ENCODE results near the gene GNB5.
"Not testable (repeated sequence)": the region's sequence is repeated elsewhere in the genome, so short reads cannot be mapped to it uniquely, and the experiment has no call there.

Gene GNB5

DNA sequence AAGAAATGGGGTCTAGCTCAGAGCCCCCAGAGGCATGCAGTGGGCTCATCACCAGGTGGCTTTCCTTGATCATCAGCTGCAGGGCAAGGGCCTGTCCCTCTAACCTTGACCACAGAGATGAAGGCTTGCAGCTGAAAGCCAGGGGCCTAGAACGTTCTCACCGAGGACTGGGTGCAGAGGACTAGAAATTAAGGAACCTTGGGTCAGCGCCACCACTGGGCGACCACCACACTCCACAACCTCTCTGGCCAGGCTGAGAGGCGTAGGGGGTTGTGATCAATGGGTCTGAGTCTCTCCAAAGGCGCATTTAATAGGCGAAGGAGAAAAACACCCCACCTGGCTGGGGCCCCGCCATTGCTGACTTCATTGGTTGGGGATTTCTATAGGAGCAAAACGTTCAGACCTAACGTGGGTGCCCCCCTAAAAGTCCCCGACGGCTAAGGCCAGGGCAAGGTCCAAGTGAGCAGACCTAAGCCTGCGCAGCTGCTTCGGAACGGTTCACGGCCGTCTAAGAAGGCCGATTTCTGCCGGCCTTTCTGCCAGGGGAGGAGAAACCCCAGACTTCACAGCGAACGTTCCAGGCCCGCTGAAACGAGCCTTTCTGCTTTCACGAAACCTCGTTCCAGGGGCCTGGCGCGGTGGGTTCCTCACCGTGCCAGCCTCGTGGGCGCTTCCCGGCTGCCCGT, 79.5 kb downstream of the GNB5 start:
- DNase-seq: no peak

- DNase-seq: no peak
Measured at GRCh38 chr15:52109559-52110451, 81.4 kb downstream of the GNB5 start.

GRCh38 chr15:52107238-52107637, 84.0 kb downstream of the GNB5 start:
- DNase-seq: no peak

- no peak for DNase-seq
Measured at GRCh38 chr15:52106641-52107040, 84.6 kb downstream of the GNB5 start.

- DNase-seq: no peak
Measured at GRCh38 chr15:52105846-52106245, 85.3 kb downstream of the GNB5 start.

GRCh38 chr15:52104532-52105004, 86.6 kb downstream of the GNB5 start:
- DNase-seq: no peak

- DNase-seq: no peak
Measured at GRCh38 chr15:52103217-52104207, 87.7 kb downstream of the GNB5 start.

DNA sequence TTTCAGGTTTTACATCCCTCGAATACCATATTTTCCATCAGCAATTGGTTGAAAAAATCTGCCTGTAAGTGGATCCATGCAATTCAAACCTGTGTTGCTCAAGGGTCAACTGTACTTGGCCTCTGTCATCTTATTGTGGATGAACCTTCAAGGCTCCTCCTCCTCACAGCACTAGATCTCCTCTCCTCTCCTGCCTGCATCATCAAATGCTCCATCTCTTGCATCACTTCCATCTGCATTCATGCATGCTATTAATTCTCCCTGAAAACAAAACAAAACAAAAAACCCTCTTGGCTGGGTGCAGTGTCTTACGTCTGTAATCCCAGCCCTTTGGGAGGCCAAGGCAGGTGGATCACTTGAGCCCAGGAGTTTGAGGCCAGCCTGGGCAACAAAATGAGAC, 88.7 kb downstream of the GNB5 start:
- no peak for DNase-seq

- DNase-seq: no peak
Measured at GRCh38 chr15:52101542-52102323, 89.5 kb downstream of the GNB5 start.

- DNase-seq: no peak
Measured at GRCh38 chr15:52100807-52101442, 90.3 kb downstream of the GNB5 start.

DNA sequence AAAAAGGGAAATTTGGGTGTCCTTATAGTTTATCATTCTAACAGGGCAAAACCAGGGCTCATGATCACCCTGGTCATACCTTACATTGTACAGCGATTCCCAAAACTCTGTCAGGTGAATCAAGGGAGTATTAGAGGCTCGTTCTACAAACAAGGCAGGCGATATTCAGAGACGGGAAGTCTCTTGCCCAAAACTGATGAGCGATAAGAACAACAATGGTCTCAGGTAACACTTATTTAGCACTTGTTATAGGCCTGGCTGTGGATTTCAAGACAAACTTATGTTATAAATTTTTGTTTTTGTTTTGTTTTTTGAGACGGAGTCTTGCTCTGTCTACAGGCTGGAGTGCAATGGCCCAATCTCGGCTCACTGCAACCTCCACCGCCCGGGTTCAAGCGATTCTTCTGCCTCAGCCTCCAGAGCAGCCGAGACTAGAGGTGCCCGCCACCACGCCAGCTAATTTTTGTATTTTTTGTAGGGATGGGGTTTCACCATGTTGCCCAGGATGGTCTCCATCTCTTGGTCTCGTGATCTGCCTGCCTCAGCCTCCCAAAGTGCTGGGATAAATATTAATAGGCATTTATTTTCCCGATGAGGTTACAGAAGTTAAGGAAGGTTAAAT, 91.4 kb downstream of the GNB5 start:
- DNase-seq: no peak

GRCh38 chr15:52098323-52098722, 92.9 kb downstream of the GNB5 start:
- DNase-seq: no peak

DNA sequence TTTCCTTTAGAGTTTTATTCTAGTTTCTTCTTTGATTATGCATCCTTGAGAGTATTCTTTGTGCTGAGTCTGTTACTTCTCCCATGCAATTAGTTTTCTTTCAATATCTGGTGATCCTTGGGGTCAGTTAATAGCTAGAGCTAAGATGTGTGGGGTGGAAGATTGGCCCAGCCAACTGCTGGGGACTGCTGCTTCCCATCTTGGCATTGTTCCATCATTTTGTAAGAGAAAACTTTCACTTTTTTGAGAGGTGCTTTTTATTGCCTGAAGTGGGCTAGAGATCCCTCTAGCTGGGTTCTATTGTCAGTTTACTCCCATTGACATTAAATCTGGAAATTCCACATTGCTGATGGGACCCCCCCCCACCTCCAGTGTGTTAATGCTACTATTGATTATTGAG, 94.0 kb downstream of the GNB5 start:
- no peak for DNase-seq

- not testable (repeated sequence) for DNase-seq
Measured at GRCh38 chr15:52096536-52096935, 94.7 kb downstream of the GNB5 start.

DNA sequence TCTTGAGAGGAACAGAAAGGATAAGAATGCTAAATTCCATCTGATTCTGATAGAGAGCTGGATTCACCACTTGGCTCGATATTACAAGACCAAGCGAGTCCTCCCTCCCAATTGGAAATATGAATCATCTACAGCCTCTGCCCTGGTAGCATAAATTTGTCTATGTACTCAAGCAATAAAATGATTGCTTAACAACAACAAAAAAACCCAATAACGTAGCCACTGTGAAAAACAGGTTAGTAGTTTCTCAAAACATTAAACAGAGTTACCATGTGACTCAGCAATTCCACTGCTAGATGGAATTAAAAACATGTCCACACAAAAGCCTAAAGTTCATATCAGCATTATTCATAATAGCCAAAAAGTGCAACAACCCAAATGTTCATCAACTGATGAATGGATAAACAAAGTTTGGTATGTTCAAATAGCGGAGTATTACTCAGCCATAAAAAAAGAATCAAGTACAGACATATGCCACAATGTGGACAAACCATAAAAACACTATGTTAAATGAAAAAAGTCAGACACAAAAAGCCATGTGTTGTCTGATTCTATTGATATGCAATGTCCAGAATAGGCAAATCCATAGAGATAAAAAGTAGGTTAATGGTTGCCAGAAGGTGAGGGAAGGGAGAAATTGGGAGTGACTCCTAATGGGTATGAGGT, 95.5 kb downstream of the GNB5 start:
- no peak for DNase-seq

DNA sequence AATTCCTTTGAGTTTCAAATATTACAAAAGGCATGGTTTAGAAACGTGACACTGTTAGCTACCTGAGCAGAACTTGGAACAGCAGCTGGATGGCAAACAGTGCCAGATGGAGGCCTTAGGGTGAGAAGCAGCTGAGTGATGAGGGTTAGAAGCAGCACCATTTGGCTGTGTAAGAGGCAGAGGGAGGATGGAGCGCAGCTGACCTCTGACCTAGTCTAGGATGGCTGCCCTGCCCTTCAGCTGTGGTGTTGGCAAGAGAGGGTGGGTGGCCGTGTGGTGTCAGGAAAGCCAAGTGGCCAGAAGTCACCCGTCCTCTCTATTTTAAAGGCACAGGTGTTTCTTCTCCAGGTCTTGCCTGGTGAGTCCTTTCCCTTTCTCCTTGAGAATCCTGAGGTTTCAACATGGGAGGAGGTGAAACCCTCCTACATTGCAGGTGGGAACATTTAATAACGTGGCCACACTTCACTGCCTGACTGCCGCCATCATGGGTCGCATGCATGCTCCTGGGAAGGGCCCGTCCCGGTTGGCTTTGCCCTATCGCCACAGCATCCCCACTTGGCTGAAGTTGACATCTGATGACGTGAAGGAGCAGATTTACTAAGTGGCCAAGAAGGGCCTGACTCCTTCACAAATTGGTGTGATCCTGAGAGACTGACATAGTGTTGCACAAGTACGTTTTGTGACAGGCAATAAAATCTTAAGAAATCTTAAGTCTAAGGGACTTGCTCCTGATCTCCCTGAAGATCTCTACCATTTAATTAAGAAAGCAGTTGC, 96.2 kb downstream of the GNB5 start:
- DNase-seq: no peak

GRCh38 chr15:52093539-52094510, 97.4 kb downstream of the GNB5 start:
- no peak for DNase-seq

DNA sequence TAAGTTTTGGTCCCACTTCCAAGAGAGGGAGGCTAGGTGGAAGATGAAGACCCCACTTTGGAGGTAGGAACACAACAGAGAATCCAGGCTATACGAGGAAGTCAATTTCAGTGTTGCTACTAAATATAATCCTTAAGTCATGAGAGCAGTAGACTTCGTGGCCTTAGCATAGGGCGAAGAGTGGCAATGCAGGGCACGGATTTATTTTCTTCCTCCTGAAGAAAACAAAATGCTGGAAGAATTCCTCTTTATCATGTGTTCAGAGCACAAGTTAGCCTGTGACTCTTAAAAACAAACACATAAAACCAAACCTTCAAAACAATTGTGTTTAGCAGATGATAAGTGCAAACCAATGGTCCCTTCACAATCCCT, 98.0 kb downstream of the GNB5 start:
- DNase-seq: no peak

Data from effector CD4-positive, alpha-beta T cell (primary cell).